ENCODE data around the gene YDJC.

DNA sequence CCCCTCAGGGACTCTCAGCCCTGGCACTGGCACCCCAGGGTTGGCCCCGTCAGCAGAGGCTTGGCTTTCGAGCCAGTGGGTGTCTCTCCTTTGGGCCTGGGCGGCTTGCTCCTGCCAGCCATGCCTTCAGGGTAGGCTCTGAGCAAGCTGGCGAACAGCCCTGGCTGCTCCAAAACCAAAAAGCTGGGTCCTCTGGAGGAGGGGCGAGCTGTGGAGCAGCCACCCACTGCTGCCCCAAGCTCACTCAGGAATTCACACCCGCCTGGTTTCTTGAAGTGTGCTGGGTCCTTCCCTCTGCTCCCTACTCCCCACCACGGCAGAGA, 6.2 kb downstream of the YDJC start:
- no peak for TF ChIP-seq CTCF (IDR thresholded peaks at IDR 0.05; ENCODE audit: low read depth, low read length)
- TF ChIP-seq EZH2phosphoT487 (IDR thresholded peaks at IDR 0.05; ENCODE audit: low read depth), result no peak

All from OCI-LY3 (cell line).